Activated T-cell treated with anti-CD3 and anti-CD28 coated beads, Interleukin-2, amount 50 U/mL, for 1 hour (primary cell): Measurements from ENCODE around the gene LBH.

Experiments
- DNase-seq: peaks from one replicate; pipeline ENCODE4 v3.0.0-alpha.2; 2020

Gene LBH

GRCh38 chr2:30278419-30278818 is 47.1 kb downstream of the LBH start:
- no peak for DNase-seq

- DNase-seq: no peak
These were observed 49.5 kb downstream of the LBH start for GRCh38 chr2:30280596-30281434.

GRCh38 chr2:30282081-30282480 is 50.7 kb downstream of the LBH start:
- no peak for DNase-seq

- no peak for DNase-seq
These were observed 51.4 kb downstream of the LBH start for GRCh38 chr2:30282721-30283120.

- DNase-seq: no peak
These were observed 52.7 kb downstream of the LBH start for GRCh38 chr2:30283931-30284565.

GRCh38 chr2:30285758-30286157 is 54.4 kb downstream of the LBH start:
- DNase-seq: no peak

- no peak for DNase-seq
These were observed 56.0 kb downstream of the LBH start for GRCh38 chr2:30287190-30287840.

- no peak for DNase-seq
These were observed 56.7 kb downstream of the LBH start for GRCh38 chr2:30287857-30288513.

GRCh38 chr2:30288561-30288960 is 57.2 kb downstream of the LBH start:
- no peak for DNase-seq

GRCh38 chr2:30293303-30293921 is 62.1 kb downstream of the LBH start:
- DNase-seq: no peak

GRCh38 chr2:30294133-30294532 is 62.8 kb downstream of the LBH start:
- DNase-seq: no peak

GRCh38 chr2:30296496-30296895 is 65.2 kb downstream of the LBH start:
- DNase-seq: no peak

- no peak for DNase-seq
These were observed 67.0 kb downstream of the LBH start for GRCh38 chr2:30298302-30298701.

- no peak for DNase-seq
These were observed 68.8 kb downstream of the LBH start for GRCh38 chr2:30300122-30300455.

- DNase-seq: no peak
These were observed 69.3 kb downstream of the LBH start for GRCh38 chr2:30300456-30301221.

- DNase-seq: no peak
These were observed 70.2 kb downstream of the LBH start for GRCh38 chr2:30301551-30301950.

GRCh38 chr2:30302566-30302965 is 71.2 kb downstream of the LBH start:
- no peak for DNase-seq

- no peak for DNase-seq
These were observed 71.8 kb downstream of the LBH start for GRCh38 chr2:30303095-30303494.

GRCh38 chr2:30305235-30305634 is 73.9 kb downstream of the LBH start:
- no peak for DNase-seq

GRCh38 chr2:30306522-30306921 is 75.2 kb downstream of the LBH start:
- DNase-seq: no peak

- no peak for DNase-seq
These were observed 76.9 kb downstream of the LBH start for GRCh38 chr2:30308280-30308679.
